H1 (cell line): ENCODE measurements around the gene NME3. TPM values are rescaled to one million over a fixed set of nuclear protein-coding genes. Genes with fewer than 3 reads are reported as not detected.

Source experiments
- CTCF ChIA-PET: fragments of 300-600 bp; sonication (Branson Sonifier 250); formaldehyde crosslinking; loops from one replicate; lab custom pipeline; 2021; ENCODE audit not compliant: partially characterized antibody; lab: Charles Lee
- POLR2A ChIA-PET: fragments of 300-600 bp; sonication (Branson Sonifier 250); formaldehyde crosslinking; loops from one replicate; lab custom pipeline; 2021; ENCODE audit warnings: inconsistent platforms; ENCODE audit not compliant: partially characterized antibody; lab: Charles Lee
- DNase-seq, 2 experiments: peaks; one replicate each; pipeline versions ENCODE4 v3.0.0 to v3.0.0-alpha.2; 2010 to 2022; ENCODE audit warnings: low spot score in 2 of 2, low read depth in 1 of 2, mixed read lengths in 1 of 2
- FAIRE-seq: peaks from 2 replicates; lab custom pipeline; 2011; peaks lifted over from hg19 to GRCh38; lab: Jason Lieb, UNC
- H2AFZ ChIP-seq: 2 replicates; pipeline ENCODE4 v1.8.1; 2012; ENCODE audit warnings: low read length, inconsistent platforms
- H2AK5ac ChIP-seq: 2 replicates; pipeline ENCODE4 v1.6.1; 2013; ENCODE audit warnings: low read depth, low read length
- H2BK120ac ChIP-seq: replicated peaks from 2 replicates; pipeline ENCODE3; 2013; ENCODE audit warnings: low read depth, low read length, inconsistent platforms
- H2BK12ac ChIP-seq: 2 replicates; pipeline ENCODE4 v1.6.1; 2013; ENCODE audit warnings: low read depth, low read length
- H2BK15ac ChIP-seq: 2 replicates; pipeline ENCODE4 v1.6.1; 2013; ENCODE audit warnings: low read length
- H2BK20ac ChIP-seq: 2 replicates; pipeline ENCODE4 v1.6.1; 2013; ENCODE audit warnings: low read length
- H2BK5ac ChIP-seq: 2 replicates; pipeline ENCODE4 v1.6.1; 2013; ENCODE audit warnings: low read depth, low read length
- H3K14ac ChIP-seq: 2 replicates; pipeline ENCODE4 v1.6.1; 2013; ENCODE audit warnings: inconsistent platforms; ENCODE audit not compliant: insufficient read length
- H3K18ac ChIP-seq: 2 replicates; pipeline ENCODE4 v1.6.1; 2013; ENCODE audit warnings: low read length; ENCODE audit errors: extremely low read depth
- H3K23ac ChIP-seq: 2 replicates; pipeline ENCODE4 v1.6.1; 2013; ENCODE audit warnings: inconsistent platforms; ENCODE audit not compliant: insufficient read length
- H3K23me2 ChIP-seq: 2 replicates; pipeline ENCODE4 v1.6.1; 2013; ENCODE audit warnings: low read depth, low read length
- H3K27ac ChIP-seq: 2 replicates; pipeline ENCODE4 v1.6.1; 2011; ENCODE audit warnings: low read depth, low read length, inconsistent platforms
- H3K27me3 ChIP-seq, 4 experiments: replicated peaks in 1 of 4; 1 replicate in 1 of 4; 2 replicates in 3 of 4; pipeline versions ENCODE4 v1.6.1 to v1.8.1; 2011 to 2013; ENCODE audit warnings: low read length in 3 of 4, mild to moderate bottlenecking in 3 of 4, inconsistent platforms in 2 of 4, mixed read lengths in 2 of 4, moderate library complexity in 1 of 4; ENCODE audit not compliant: control insufficient read depth in 3 of 4, insufficient read depth in 3 of 4; ENCODE audit errors: extremely low read depth in 1 of 4
- H3K36me3 ChIP-seq, 4 experiments: 2 replicates each; pipeline versions ENCODE4 v1.6.1 to v1.8.1; 2011 to 2013; ENCODE audit warnings: mild to moderate bottlenecking in 4 of 4, low read length in 3 of 4, moderate library complexity in 2 of 4, control low read depth in 1 of 4, inconsistent platforms in 1 of 4; ENCODE audit not compliant: insufficient read depth in 4 of 4, control insufficient read depth in 2 of 4
- H3K4ac ChIP-seq: replicated peaks from 2 replicates; pipeline ENCODE3; 2013; ENCODE audit warnings: low read length, low read depth, mixed read lengths, inconsistent platforms; ENCODE audit not compliant: insufficient read length
- H3K4me1 ChIP-seq, 4 experiments: replicated peaks in 1 of 4; 1 replicate in 1 of 4; 2 replicates in 3 of 4; pipeline versions ENCODE4 v1.6.1 to v1.8.1; 2011 to 2013; ENCODE audit warnings: low read length in 3 of 4, inconsistent platforms in 2 of 4, mixed read lengths in 1 of 4; ENCODE audit not compliant: insufficient read depth in 4 of 4, control insufficient read depth in 3 of 4
- H3K4me2 ChIP-seq, 2 experiments: 2 replicates each; pipeline versions ENCODE4 v1.6.1 to v1.8.1; 2011 to 2013; ENCODE audit warnings: low read depth in 2 of 2, low read length in 2 of 2, control low read depth in 1 of 2, inconsistent platforms in 1 of 2, mild to moderate bottlenecking in 1 of 2; ENCODE audit not compliant: insufficient read depth in 1 of 2
- H3K4me3 ChIP-seq, 4 experiments: fragments of 200-600, 300-600 bp in 1 of 4; sonication (generic), shearing (Covaris generic), sonication (Bioruptor Twin) in 1 of 4; 2 replicates each; pipeline versions ENCODE4 v1.5.1 to v1.8.1; 2011 to 2016; ENCODE audit warnings: low read length in 4 of 4, low read depth in 3 of 4, control low read depth in 2 of 4, inconsistent platforms in 2 of 4, mild to moderate bottlenecking in 2 of 4, mixed read lengths in 1 of 4, moderate library complexity in 1 of 4; ENCODE audit not compliant: insufficient read depth in 2 of 4; ENCODE audit errors: extremely low read depth in 1 of 4
- H3K56ac ChIP-seq: replicated peaks from 2 replicates; pipeline ENCODE3; 2013; ENCODE audit warnings: low read depth, mild to moderate bottlenecking, mixed read lengths, low read length, inconsistent platforms; ENCODE audit not compliant: insufficient read length
- H3K79me1 ChIP-seq: 2 replicates; pipeline ENCODE4 v1.6.1; 2013; ENCODE audit warnings: low read depth, low read length, control low read depth
- H3K79me2 ChIP-seq, 2 experiments: 2 replicates each; pipeline versions ENCODE4 v1.6.1 to v1.8.1; 2012 to 2013; ENCODE audit warnings: low read length in 2 of 2, mild to moderate bottlenecking in 2 of 2, inconsistent platforms in 1 of 2; ENCODE audit not compliant: insufficient read depth in 2 of 2, control insufficient read depth in 1 of 2
- H3K9ac ChIP-seq, 4 experiments: replicated peaks in 1 of 4; 1 replicate in 1 of 4; 2 replicates in 3 of 4; pipeline versions ENCODE4 v1.6.1 to v1.8.1; 2011 to 2013; ENCODE audit warnings: low read depth in 3 of 4, low read length in 3 of 4, control low read depth in 2 of 4, mild to moderate bottlenecking in 2 of 4, moderate library complexity in 2 of 4, inconsistent platforms in 1 of 4; ENCODE audit errors: extremely low read depth in 1 of 4
- H3K9me3 ChIP-seq, 2 experiments: 2 replicates each; pipeline versions ENCODE4 v1.6.1 to v1.8.1; 2012 to 2013; ENCODE audit warnings: mild to moderate bottlenecking in 2 of 2, moderate library complexity in 2 of 2, control low read depth in 1 of 2, inconsistent platforms in 1 of 2, low read depth in 1 of 2, low read length in 1 of 2, mixed read lengths in 1 of 2; ENCODE audit not compliant: insufficient read depth in 2 of 2
- H4K20me1 ChIP-seq, 2 experiments: replicated peaks in 1 of 2; 2 replicates each; pipeline versions ENCODE3 to v1.8.1; 2011 to 2013; ENCODE audit warnings: inconsistent platforms in 2 of 2, low read length in 2 of 2, mild to moderate bottlenecking in 1 of 2; ENCODE audit not compliant: insufficient read depth in 2 of 2, control insufficient read depth in 1 of 2
- H4K5ac ChIP-seq: 2 replicates; pipeline ENCODE4 v1.6.1; 2013; ENCODE audit warnings: low read length, low read depth, mixed read lengths, inconsistent platforms; ENCODE audit not compliant: insufficient read length
- H4K8ac ChIP-seq: 2 replicates; pipeline ENCODE4 v1.8.0; 2013; ENCODE audit warnings: mild to moderate bottlenecking, moderate library complexity, low read length, inconsistent platforms; ENCODE audit not compliant: insufficient read depth; ENCODE audit errors: extremely low read depth
- H4K91ac ChIP-seq: replicated peaks from 2 replicates; pipeline ENCODE3; 2013; ENCODE audit warnings: low read length, mixed read lengths, inconsistent platforms; ENCODE audit not compliant: insufficient read length
- CBX5 ChIP-seq: fragments of 300-800, 300-1000 bp; sonication (generic); IDR thresholded peaks from 2 replicates; pipeline ENCODE4 v1.7.1; 2016; ENCODE audit warnings: antibody characterized with exemption, low read length, low read depth
- CHD2 ChIP-seq: IDR thresholded peaks from 2 replicates; pipeline ENCODE4 v1.6.1; 2012; ENCODE audit warnings: low read length, improper control_type of control experiment
- JUND ChIP-seq: IDR thresholded peaks from 2 replicates; pipeline ENCODE4 v1.6.1; 2011; ENCODE audit warnings: mild to moderate bottlenecking, improper control_type of control experiment, low read length
- KDM5A ChIP-seq: fragments of 200-600 bp; IDR thresholded peaks from 2 replicates; pipeline ENCODE4 v1.7.1; 2012; ENCODE audit warnings: mild to moderate bottlenecking, low read length, inconsistent platforms, mixed read lengths
- MAFK ChIP-seq: IDR thresholded peaks from 2 replicates; pipeline ENCODE4 v1.6.1; 2012; ENCODE audit warnings: low read depth, mild to moderate bottlenecking, improper control_type of control experiment, low read length
- SAP30 ChIP-seq: fragments of 300-600 bp; sonication (generic); IDR thresholded peaks from 2 replicates; pipeline ENCODE4 v1.7.1; 2012; ENCODE audit warnings: low read length, moderate library complexity, mild to moderate bottlenecking, inconsistent platforms; ENCODE audit not compliant: insufficient read depth, insufficient replicate concordance
- SIX5 ChIP-seq: IDR thresholded peaks from 2 replicates; pipeline ENCODE4 v1.6.1; 2011; ENCODE audit warnings: mild to moderate bottlenecking, low read depth, low read length
- TBP ChIP-seq: IDR thresholded peaks from 2 replicates; pipeline ENCODE4 v1.6.1; 2011; ENCODE audit warnings: low read depth, low read length, improper control_type of control experiment
- TCF12 ChIP-seq: IDR thresholded peaks from 2 replicates; pipeline ENCODE4 v1.6.1; 2011; ENCODE audit warnings: low read depth, mild to moderate bottlenecking, low read length
- USF2 ChIP-seq: IDR thresholded peaks from 2 replicates; pipeline ENCODE4 v1.6.1; 2011; ENCODE audit warnings: low read length, improper control_type of control experiment
- WGBS, 2 experiments: shearing (Covaris generic) in 1 of 2; methylation state at CpG; one replicate each; pipeline versions ENCODE4 v1.1.6 to v1.1.7; 2013 to 2015; ENCODE audit warnings: low lambda C conversion rate in 2 of 2, mixed read lengths in 2 of 2, inconsistent platforms in 1 of 2, low coverage in 1 of 2, missing lambda C conversion rate in 1 of 2; ENCODE audit not compliant: insufficient replicate concordance in 2 of 2, insufficient coverage in 1 of 2, insufficient read length in 1 of 2; ENCODE audit errors: extremely low coverage in 1 of 2, missing lambda C conversion rate in 1 of 2; 5-methylcytosine and 5-hydroxymethylcytosine counted together
- polyA plus RNA-seq, 7 experiments: library from polyadenylated mRNA; depleted of rRNA in 3 of 7; stranded (reverse) in 5 of 7; unstranded in 2 of 7; fragments of >200 nt in 5 of 7; fragments of 200-250 nt in 2 of 7; gene quantifications; 1 replicate in 5 of 7; 2 replicates in 1 of 7; 4 replicates in 1 of 7; pipeline versions ENCODE4 v1.2.1 to v1.2.3, GENCODE V29; 2011 to 2013; ENCODE audit warnings: missing spikeins in 2 of 7, mixed read lengths in 2 of 7
- total RNA-seq: library from RNA; stranded (reverse); fragmentation: NEBNext Ultra II Directional; extraction: Animal tissue kit (Norgen Biotek cat#: 25700); gene quantifications from 2 replicates; pipeline ENCODE4 v1.2.1, GENCODE V29; 2021
- TF ChIP-seq, protein P1 (sequence below): IDR thresholded peaks from 2 replicates; pipeline ENCODE4 v1.6.1; 2012; ENCODE audit warnings: inconsistent platforms

NME3 gene
- total and polyA plus RNA-seq, 2 of the 8 experiments (the other 6 are each of a cell fraction or from before 2014, with no cell fraction given), result 72.5 to 163 TPM

DNA sequence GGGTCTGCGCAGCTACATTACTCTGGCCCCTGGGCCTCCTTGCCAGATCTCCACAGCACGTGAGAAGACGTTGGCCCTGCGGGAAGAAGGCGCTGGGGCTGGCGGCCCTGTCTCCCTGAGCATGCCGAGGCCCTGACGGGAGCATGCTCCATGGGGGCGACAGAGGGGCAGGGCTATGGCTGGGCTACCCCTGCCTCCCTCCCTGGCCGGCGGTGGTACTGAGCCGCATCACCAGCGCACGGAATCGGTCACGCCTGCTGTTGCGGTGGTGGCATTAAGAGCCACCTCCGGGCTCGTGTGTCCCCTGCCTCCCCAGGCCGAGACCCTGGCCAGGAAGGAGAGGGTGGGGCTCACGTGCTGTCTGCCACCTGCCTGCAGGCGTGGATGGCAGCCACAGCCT is 37.2 kb downstream of the NME3 start:
- H2AK5ac ChIP-seq, result no peak overlapping the region
- no peaks in the 10 kb centered on the region for H4K20me1 ChIP-seq
- no peak for TF ChIP-seq CBX5
- no peak for TF ChIP-seq SAP30
- TF ChIP-seq USF2, result no peak
- no peak for TF ChIP-seq MAFK
- TF ChIP-seq TBP, result no peak
- TF ChIP-seq SIX5, result no peak
- no peak for TF ChIP-seq KDM5A
- TF ChIP-seq, protein P1, sequence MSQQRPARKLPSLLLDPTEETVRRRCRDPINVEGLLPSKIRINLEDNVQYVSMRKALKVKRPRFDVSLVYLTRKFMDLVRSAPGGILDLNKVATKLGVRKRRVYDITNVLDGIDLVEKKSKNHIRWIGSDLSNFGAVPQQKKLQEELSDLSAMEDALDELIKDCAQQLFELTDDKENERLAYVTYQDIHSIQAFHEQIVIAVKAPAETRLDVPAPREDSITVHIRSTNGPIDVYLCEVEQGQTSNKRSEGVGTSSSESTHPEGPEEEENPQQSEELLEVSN, result no peak
- no peak for TF ChIP-seq CHD2
- TF ChIP-seq TCF12, result no peak
- no peak for TF ChIP-seq JUND

More for the DNA sequence above, 37.2 kb downstream of the NME3 start:
- Histone ChIP-seq H2BK15ac (no peak overlapping the region), H3K4ac (no peak overlapping the region), H2AFZ (no peak overlapping the region), H3K27ac (no peak overlapping the region), H3K14ac (no peak overlapping the region), H3K23me2 (no peaks in the 10 kb centered on the region), H3K79me2 (no peaks in the 10 kb centered on the region), H4K8ac (no peak overlapping the region), H3K23ac (no peak overlapping the region), H4K5ac (no peak overlapping the region), H3K4me3 (no peak overlapping the region), H3K9me3 (peaks cover 45 to 48% of the 10 kb centered on the region in 2 experiments), H4K91ac (no peak overlapping the region), H3K4me2 (no peak overlapping the region), H2BK20ac (no peak overlapping the region), H2BK5ac (no peak overlapping the region; the same call in 1 of the 2 replicates), H3K9ac (no peak overlapping the region), H2BK120ac (no peak overlapping the region), H2BK12ac (no peak overlapping the region), H3K4me1 (no peaks in the 10 kb centered on the region), H3K18ac (no peak overlapping the region), H3K56ac (no peak overlapping the region), H3K79me1 (no peaks in the 10 kb centered on the region), H3K27me3 (no peaks in the 10 kb centered on the region), H3K36me3 (peaks cover 0 to 19% (median 2%) of the 10 kb centered on the region in 4 experiments; a peak in 5 of 8 replicates)
- POLR2A ChIA-PET, result interaction anchor here (1.5 to 2.2 kb wide), 3 partner anchors 8 to 10 kb away, joined by 4 to 7 read pairs (median 4); no protein-coding TSS in a partner anchor
- CTCF ChIA-PET, result no interaction called here
- WGBS, 2 experiments, result 95% methylated on average over 22 of the region's 22 CpGs; no CpG with 5 or more reads in 1 of the 2 experiments
- DNase-seq, result no peak
- FAIRE-seq, result no peak
